Gastrocnemius medialis (tissue), 4 donors: Measurements from ENCODE around the gene CCDC57.

Experiments used
- POLR2A ChIP-seq, 2 donors: fragments of 450-650 bp; IDR thresholded peaks; one replicate each; pipeline ENCODE4 v1.6.1; 2017; ENCODE audit warnings: antibody characterized with exemption in 2 of 2, mild to moderate bottlenecking in 2 of 2, moderate library complexity in 2 of 2
- TF ChIP-seq, protein P1 (sequence below), 5 experiments: fragments of 450-650 bp in 3 of 5; fragments of 200-600 bp in 2 of 5; sonication (generic) in 2 of 5; IDR thresholded peaks in 4 of 5; conservative IDR thresholded peaks in 1 of 5; 1 replicate in 4 of 5; 2 replicates in 1 of 5; pipeline ENCODE4 v1.5.1; 2016 to 2019; ENCODE audit warnings: antibody characterized with exemption in 5 of 5, mild to moderate bottlenecking in 3 of 5, moderate library complexity in 3 of 5

DNA sequence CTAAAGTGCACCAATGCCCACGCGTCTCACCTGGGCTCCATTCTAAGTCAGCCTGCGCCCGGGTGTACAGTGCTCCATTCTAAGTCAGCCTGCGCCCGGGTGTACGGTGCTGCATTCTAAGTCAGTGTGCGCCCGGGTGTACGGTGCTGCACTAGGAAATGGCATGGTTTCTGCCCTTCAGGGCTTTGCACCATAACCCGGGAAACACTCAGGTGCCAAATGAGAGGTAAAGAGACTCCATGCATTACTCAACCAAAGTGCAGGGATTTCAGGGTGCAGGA, 85.4 kb downstream of the CCDC57 start:
- TF ChIP-seq, protein P1, sequence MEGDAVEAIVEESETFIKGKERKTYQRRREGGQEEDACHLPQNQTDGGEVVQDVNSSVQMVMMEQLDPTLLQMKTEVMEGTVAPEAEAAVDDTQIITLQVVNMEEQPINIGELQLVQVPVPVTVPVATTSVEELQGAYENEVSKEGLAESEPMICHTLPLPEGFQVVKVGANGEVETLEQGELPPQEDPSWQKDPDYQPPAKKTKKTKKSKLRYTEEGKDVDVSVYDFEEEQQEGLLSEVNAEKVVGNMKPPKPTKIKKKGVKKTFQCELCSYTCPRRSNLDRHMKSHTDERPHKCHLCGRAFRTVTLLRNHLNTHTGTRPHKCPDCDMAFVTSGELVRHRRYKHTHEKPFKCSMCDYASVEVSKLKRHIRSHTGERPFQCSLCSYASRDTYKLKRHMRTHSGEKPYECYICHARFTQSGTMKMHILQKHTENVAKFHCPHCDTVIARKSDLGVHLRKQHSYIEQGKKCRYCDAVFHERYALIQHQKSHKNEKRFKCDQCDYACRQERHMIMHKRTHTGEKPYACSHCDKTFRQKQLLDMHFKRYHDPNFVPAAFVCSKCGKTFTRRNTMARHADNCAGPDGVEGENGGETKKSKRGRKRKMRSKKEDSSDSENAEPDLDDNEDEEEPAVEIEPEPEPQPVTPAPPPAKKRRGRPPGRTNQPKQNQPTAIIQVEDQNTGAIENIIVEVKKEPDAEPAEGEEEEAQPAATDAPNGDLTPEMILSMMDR (IDR thresholded peaks at IDR 0.05 in 4 of 5, conservative IDR thresholded peaks at IDR 0.05 in 1 of 5) = no peak
- no peak for TF ChIP-seq POLR2A (IDR thresholded peaks at IDR 0.05)
